Suppressor macrophage treated with lipopolysaccharide for 1 hour (primary cell): ENCODE data around the gene STK16.

Experiments used
- DNase-seq, 3 donors: peaks; one replicate each; pipeline ENCODE4 v3.0.0-alpha.2; 2020 to 2022

Gene STK16

DNA sequence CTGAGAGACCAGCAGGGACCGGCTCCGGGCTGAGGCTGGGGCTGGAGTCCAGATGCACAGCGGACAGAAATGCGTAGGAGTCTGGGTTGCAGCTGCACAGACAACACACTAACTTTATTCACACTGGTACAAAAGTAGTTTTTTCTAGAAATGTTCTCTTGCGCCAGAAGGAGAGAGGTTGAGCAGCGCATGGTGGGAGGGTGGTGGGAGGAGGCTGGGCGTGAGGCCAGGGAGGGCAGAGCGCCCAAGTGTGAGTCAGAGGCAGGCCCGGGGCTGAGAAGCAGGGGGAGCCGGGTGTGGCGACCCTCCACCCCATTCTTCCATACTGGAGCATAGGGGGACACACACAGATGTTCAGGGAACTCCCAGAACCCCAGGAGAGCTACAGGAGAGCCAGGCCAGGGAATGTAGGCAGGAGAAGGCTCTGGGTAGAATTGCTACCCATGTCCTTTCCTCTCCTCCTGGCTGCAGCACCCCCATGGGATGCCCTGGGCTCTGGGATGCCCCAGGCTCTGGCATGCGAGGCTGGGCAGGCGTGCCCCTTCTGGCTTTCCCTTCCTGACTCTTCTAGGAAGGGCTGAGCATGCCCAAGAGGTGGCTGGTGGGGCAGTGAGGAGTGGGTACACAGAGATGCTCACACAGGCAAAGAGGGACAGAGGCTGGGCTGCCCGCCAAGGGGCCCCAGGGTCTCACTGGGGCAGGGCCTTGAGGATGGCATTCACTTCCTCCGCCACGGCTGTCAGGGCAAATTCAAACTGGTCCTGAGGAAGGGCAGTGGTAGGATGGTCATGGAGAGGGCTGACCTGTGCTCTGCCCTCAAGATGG is 44.5 kb downstream of the STK16 start:
- peak; percentile 31 to 47 (median 46) for DNase-seq

DNA sequence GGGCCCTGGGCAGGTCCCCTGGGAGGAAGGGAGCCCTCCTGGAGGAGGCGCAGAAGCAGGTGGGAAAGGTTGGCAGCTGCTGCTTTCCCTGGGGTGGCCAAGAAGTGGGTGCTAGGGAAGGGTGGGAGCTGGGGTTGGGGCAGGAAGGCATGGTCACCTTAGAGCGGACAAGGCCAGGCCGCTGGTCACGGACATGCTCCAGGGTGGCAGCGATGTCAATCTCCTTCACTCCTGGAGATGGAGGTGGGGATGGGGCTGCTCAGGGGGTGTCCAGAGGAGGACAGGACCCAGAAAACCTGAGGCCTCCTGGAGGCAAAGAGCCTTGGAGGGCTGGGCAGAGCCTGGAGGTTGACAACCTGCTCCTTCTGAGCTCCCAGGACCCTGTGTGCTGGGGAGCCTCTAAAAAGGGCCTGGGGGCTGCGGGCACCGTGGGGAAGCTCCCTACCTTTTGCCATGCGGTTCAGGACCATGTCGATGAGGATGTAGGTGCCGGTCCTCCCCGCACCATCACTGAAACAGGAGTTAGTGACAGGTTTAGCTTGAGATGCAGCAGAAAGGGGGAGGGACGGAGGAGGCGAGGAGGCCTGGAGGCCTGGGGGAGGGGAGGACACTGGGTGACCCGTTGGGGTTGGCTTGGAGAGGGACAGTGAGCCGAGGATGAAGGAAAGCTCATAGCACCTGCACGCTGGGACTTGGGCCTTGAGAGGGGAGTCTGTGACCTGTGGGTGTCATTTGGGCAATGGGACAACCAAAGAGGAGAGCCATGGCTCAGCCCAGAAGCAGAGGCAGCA is 45.3 kb downstream of the STK16 start:
- no peak for DNase-seq

DNA sequence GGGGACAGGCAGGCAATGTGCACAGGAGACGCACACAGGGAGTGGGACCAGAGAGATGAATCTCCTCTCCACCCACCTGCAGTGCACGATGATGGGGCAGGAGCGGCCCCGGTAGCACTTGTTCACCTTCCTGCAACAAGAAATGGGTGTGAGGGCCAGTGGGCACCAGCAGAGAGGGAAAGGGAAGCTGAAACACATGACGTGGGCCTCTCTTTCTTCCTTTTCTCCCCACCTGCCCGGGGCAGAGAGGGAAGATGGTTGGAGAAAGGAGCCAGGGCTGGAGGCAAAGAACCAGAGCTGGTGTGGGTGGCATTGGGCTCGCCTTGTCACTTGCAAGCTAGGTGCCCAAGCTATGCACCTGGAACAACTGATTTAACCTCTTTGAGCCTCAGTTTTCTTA is 46.1 kb downstream of the STK16 start:
- DNase-seq = no peak

DNA sequence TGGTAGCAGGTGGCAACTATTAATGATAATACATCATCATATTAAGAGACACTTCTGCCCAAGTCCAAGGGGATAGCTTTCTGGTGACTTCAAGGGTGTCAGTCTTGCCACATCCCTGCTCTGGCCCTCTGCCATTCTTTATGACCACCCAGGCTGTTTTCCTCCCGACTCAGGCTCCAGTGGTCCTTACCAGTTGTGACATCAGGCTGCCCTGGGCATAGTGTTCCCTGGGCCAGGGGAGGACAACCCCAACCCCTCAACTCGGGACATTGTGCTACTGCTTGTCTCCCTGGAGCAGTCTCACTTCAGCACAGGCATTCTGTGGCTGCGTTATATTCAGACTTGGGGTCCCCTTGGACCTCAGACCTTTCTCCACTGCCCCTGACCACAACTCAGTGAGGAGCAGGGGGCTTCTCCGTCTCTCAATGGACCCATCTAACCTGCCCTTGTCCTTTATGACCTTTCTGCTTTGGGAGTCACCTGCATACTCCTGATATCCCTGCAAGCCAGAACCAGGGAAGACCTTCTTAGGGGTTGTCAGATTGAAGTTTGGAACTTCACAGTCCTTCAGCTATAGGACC is 46.7 kb downstream of the STK16 start:
- no peak for DNase-seq

DNA sequence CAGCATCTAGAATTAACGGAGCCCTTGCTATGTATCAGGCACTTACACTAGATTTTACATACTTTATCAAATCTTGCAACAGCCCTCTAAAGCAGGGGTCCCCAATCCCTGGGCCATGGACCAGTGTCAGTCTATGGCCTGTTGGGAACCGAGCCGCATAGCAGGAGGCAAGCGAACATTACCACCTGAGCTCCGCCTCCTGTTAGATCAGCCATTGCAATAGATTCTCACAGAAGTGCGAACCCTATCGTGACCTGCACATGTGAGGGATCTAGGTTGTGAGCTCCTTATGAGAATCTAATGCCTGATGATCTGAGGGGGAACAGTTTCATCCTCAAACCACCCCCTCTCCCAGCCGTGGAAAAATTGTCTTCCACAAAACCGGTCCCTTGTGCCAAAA is 47.3 kb downstream of the STK16 start:
- DNase-seq = no peak

DNA sequence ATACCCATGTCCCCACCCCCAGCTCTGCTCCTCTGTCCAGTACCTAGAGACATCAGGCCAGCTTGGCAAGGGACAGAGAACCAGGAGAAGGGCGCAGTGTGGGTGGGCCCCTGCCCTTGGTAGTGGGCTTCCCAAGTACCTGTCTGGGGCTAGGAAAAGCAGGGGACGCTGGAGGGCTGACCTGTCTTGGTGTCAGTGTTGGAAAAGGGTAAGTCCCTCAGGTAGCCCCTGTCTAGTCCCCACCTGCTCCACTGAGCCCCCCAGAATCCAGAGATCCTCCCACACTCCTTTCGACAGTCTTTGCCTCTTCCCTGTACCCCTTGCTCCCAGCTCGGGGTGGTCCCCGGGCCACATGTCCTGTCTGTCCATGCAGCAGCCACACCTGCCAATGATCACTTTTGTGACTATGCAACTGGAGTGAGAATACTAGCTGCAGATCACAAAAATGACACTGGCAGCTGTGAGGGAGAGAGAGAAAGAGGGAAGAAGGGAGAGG is 48.5 kb downstream of the STK16 start:
- DNase-seq = no peak

DNA sequence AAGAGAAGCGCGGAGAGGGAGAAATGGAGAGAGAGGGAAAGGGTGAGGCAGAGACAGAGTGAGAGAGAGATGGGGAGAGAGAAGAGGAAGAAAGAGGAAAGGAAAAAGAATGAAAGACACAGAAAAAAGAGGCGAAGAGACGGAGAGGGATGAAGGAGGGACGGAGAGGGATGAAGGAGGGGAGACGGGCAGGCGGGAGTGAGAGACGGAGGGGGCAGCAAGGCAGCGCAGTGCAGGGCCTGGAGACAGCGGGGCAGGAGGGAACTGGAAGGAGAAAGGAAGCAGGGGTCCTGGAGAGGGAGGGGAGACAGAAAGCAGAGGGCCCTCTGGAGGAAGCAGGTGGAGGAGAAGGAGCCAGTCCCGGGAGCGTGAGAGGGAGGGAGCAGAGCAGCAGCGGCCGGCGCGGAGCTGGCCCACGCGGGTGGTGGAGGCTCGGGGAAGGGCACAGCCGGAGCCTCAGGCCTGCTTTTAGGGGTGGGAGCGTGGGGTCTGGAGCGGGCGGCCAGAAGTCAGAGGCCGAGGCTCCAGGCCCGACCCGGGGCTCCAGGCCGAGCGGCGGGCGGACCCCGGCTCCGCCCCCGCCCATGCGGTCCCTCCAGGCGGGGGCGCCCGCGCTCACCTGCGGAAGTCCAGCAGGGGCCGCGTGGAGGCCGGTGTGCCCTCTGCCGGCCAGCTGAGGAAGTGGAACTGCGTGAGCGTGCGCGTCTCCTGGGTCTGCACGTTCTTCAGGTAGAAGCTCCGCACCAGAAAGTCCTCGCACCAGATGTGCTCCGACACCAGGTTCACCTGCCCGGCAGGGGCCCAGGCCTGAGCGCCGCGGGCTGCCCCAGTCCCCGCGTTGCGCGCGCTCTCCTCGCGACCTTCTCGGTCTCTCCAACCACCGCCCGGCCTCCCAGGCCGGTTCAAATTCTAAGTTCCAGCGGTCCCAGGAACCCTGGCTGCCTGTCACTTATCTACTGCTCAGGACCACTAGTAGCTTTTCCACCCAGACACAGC is 49.4 kb downstream of the STK16 start:
- peak; percentile 80 to 94 (median 85) for DNase-seq

DNA sequence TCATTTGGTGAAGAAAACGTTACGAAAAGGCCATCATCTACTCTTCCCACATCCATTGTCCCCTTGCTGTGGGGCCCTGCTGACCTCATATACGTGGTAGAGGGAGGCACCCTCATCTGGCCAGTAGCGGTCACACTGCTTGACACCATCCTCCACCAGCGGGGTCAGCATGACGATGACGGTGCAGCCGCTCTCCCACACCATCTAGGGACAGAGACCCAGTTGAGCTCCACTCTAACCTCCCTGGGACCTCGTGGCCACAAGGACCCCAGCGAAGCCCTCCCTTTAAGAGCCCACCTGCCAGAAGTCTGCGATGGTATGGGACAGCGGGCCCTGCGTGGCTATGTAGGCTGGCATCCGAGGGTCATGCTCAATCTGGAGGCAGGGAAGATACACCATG is 50.9 kb downstream of the STK16 start:
- DNase-seq = no peak

DNA sequence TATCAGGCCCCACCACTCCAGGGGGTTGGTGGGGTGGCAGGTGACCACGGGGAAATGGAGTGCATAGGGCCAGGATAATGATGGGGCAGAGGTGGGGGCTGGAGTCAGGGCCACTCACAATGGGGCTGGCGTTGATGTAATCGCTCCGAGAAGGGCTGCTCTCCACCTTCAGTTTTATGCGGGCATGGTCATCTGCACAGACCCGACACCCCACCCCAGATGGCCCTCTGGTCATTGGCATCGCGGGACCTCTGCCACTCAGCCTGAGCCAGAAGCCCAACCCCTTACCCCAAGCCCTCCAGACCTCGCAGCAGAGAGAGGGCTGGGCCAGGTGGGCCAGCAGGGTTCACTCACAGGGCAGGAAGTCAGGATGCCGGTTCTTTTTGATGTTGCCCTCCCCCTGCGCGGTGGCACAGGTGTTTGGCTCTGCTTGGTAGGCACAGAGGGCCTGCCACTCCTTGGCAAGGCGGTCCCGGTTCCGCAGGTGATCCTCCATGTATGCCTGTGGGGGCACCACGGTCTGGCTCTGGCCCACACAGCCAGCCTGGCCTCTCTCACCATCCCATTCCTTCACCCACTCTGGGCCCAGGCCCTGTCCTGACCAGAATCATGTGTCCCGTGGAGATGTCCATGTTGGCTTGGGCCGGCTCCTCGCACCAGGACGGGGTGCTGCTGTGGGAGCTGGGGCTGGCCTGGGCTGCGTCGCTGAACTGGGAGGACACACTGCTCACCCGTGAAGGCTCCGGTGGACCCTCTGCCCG is 51.5 kb downstream of the STK16 start:
- DNase-seq = no peak

DNA sequence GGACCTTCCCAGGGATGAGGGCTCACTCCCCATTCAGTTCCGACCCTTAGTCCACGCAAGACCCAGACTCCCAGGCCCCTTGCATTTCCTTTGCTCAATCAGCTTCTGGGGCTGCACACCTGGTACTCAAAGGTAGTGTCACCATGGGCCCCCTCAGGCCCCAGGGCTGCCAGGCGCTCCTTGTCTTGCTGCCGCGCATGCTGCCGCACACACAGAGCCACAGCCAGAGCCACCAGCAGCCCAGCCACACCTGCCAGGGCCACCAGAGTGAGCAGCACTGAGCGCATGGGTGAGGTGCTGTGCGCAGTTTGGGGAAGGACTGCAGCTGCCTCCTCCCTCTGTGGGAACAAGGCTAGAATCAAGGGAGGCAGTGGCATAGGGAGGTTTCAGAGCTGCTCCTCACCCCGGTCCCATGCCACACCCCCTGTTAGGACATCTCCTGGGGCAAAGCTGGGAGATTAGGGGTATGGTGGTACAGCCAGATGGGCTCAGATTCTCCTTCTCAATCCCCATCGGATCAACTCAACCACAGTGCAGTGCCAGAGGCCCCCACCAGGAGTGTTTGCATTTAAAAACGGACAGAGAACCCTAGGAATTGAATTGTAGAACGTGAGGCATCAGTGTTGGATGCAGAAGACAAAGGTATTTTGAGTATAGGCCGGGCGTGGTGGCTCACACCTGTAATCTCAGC is 52.6 kb downstream of the STK16 start:
- peak; percentile 14 to 32 (median 24) for DNase-seq

DNA sequence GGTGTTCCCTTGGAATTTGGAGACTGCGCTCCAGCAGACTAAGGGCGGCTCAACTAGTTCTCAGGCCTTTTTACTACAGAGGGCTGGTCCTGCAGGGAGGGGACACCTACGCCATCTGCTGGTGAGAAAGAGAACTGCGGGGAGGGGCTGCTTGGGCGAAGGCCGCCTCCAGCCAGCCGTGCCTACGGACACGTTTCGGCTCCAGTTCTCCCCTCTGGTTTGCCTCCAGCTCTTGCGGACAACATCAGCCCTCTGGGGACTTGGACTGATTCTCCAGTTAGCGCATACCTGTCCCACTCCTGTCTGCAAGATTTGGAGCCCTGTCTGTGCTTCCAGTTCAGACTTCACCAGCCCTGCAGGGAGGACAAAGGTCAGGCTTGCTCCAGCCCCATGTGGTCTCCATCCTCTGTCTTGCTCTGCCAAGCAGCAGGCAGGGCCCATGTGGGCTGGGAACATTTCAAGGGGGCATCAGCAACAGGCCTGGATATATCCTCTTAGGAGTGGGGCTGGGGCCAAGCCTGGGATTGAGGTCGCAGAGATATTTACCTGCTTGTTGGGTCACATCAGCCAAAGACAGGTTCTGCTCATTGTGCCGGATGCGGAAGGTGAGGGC is 53.6 kb downstream of the STK16 start:
- DNase-seq = peak; percentile 80 to 91 (median 89)

DNA sequence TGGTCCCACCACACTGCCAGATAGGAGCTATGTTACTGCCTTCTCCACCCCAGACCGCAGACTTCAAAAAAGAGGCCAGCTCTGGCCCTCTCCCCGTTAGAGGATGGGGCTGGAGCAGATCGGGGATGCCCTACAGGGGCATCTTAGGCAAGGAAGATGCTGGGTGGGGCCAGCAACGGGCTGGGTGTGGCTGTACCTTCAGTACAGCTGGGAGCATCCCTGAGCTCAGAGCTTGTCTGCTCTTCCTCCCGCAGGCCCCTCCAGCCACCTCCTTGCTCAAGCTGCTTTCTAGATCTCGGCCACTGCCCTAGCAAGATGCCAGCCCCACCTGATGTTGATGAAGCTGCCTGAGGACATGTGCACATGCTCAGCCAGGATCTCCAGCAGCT is 54.1 kb downstream of the STK16 start:
- no peak for DNase-seq
